Keratinocyte (primary cell): Measurements from ENCODE around the gene RBM4. TPM values are rescaled to one million over a fixed set of nuclear protein-coding genes. Genes with fewer than 3 reads are reported as not detected.

Experiments
- DNase-seq: peaks from one replicate; pipeline ENCODE4 v3.0.0-alpha.2; 2011; ENCODE audit warnings: low read depth, missing footprints, low spot score
- FAIRE-seq: peaks from 2 replicates; lab custom pipeline; 2011; peaks lifted over from hg19 to GRCh38; lab: Jason Lieb, UNC
- H2AFZ ChIP-seq: 2 replicates; pipeline ENCODE4 v1.6.0; 2012; ENCODE audit warnings: low read length, control low read depth, inconsistent platforms; ENCODE audit not compliant: control insufficient read depth
- H3K27ac ChIP-seq: 2 replicates; pipeline ENCODE4 v1.5.1; 2011; ENCODE audit warnings: low read length; ENCODE audit not compliant: control insufficient read depth, insufficient read depth
- H3K27me3 ChIP-seq: 3 replicates; pipeline ENCODE4 v1.6.0; 2011; ENCODE audit warnings: low read length; ENCODE audit not compliant: control insufficient read depth, insufficient read depth; ENCODE audit errors: extremely low read depth
- H3K36me3 ChIP-seq, 2 experiments: 2 replicates in 1 of 2; 3 replicates in 1 of 2; pipeline ENCODE4 v1.5.1; 2011; ENCODE audit warnings: low read length in 2 of 2, mild to moderate bottlenecking in 1 of 2; ENCODE audit not compliant: control insufficient read depth in 2 of 2, insufficient read depth in 2 of 2; ENCODE audit errors: extremely low read depth in 1 of 2
- H3K4me1 ChIP-seq: 3 replicates; pipeline ENCODE4 v1.5.1; 2011; ENCODE audit warnings: low read length; ENCODE audit not compliant: control insufficient read depth, insufficient read depth; ENCODE audit errors: extremely low read depth
- H3K4me2 ChIP-seq: 3 replicates; pipeline ENCODE4 v1.6.0; 2011; ENCODE audit warnings: low read depth, low read length; ENCODE audit not compliant: control insufficient read depth, insufficient read depth; ENCODE audit errors: extremely low read depth
- H3K4me3 ChIP-seq, 3 experiments: fragments of 200-600 bp in 1 of 3; sonication (generic) in 1 of 3; 2 replicates in 2 of 3; 3 replicates in 1 of 3; pipeline ENCODE4 v1.5.1; 2011 to 2016; ENCODE audit warnings: low read length in 3 of 3, mild to moderate bottlenecking in 3 of 3, control low read depth in 2 of 3, inconsistent platforms in 1 of 3, low read depth in 1 of 3, mixed read lengths in 1 of 3, mixed run types in 1 of 3, moderate library complexity in 1 of 3; ENCODE audit not compliant: control insufficient read depth in 2 of 3, insufficient read depth in 2 of 3; ENCODE audit errors: extremely low read depth in 1 of 3
- H3K79me2 ChIP-seq: 2 replicates; pipeline ENCODE4 v1.6.0; 2012; ENCODE audit warnings: low read length; ENCODE audit not compliant: control insufficient read depth, insufficient read depth
- H3K9ac ChIP-seq: 3 replicates; pipeline ENCODE4 v1.6.0; 2011; ENCODE audit warnings: low read length; ENCODE audit not compliant: control insufficient read depth, insufficient read depth; ENCODE audit errors: extremely low read depth
- H3K9me1 ChIP-seq: 3 replicates; pipeline ENCODE4 v1.6.0; 2011; ENCODE audit warnings: low read length; ENCODE audit not compliant: control insufficient read depth, insufficient read depth; ENCODE audit errors: extremely low read depth
- H3K9me3 ChIP-seq: 2 replicates; pipeline ENCODE4 v1.5.1; 2012; ENCODE audit warnings: low read depth, low read length; ENCODE audit not compliant: control insufficient read depth
- H4K20me1 ChIP-seq: 3 replicates; pipeline ENCODE4 v1.6.0; 2011; ENCODE audit warnings: low read length; ENCODE audit not compliant: control insufficient read depth, insufficient read depth; ENCODE audit errors: extremely low read depth
- CTCF ChIP-seq, 3 experiments: IDR thresholded peaks in 1 of 3; conservative IDR thresholded peaks in 1 of 3; optimal IDR thresholded peaks in 1 of 3; 2 replicates in 2 of 3; 3 replicates in 1 of 3; pipeline versions ENCODE3 to v1.5.1; 2011; ENCODE audit warnings: low read length in 3 of 3, mild to moderate bottlenecking in 3 of 3, moderate library complexity in 2 of 3, control low read depth in 1 of 3, inconsistent platforms in 1 of 3; ENCODE audit not compliant: insufficient read depth in 2 of 3; ENCODE audit errors: extremely low read depth in 1 of 3
- EZH2 ChIP-seq: IDR thresholded peaks from one replicate; pipeline ENCODE4 v1.6.1; 2012; ENCODE audit warnings: inconsistent platforms, mild to moderate bottlenecking, low read length, moderate library complexity
- dilution Hi-C: fragments of 300-500 bp; cut with MboI; formaldehyde crosslinking; loops from one replicate; pipeline ENCODE4 v1.7.0; 2020; ENCODE audit warnings: low sequenced_read_pairs; ENCODE audit not compliant: extremely low pct_ligation_motif_present
- polyA plus RNA-seq, 5 experiments: library from polyadenylated mRNA; depleted of rRNA in 3 of 5; stranded (reverse) in 3 of 5; stranded (forward) in 1 of 5; unstranded in 1 of 5; fragments of >200 nt; gene quantifications; 1 replicate in 1 of 5; 2 replicates in 3 of 5; 3 replicates in 1 of 5; pipeline versions ENCODE4 v1.2.1 to v1.2.3, GENCODE V29; 2011 to 2012; ENCODE audit warnings: missing spikeins in 2 of 5, low read depth in 1 of 5, low replicate concordance in 1 of 5

The RBM4 gene
- polyA plus RNA-seq, 1 donor (not counting 4 experiments of a cell fraction or from before 2014, with no cell fraction given) = 190 TPM

- Histone ChIP-seq H3K79me2 (no peaks in the 10 kb centered on the region), H3K27me3 (no peaks in the 10 kb centered on the region), H3K9me3 (no peaks in the 10 kb centered on the region), H3K36me3 (peaks cover 14 to 15% of the 10 kb centered on the region in 2 experiments), H2AFZ (peak overlapping the region; percentile 86), H3K27ac (peak overlapping the region; percentile 92), H3K4me3 (peak overlapping the region in 2 of 3 experiments; percentile 45 to 63), H3K4me2 (peak overlapping the region; percentile 90), H3K9ac (peak overlapping the region; percentile 83), H3K4me1 (peaks cover 26% of the 10 kb centered on the region), H4K20me1 (no peaks in the 10 kb centered on the region), H3K9me1 (no peaks in the 10 kb centered on the region)
- DNase-seq (peak; percentile 76), FAIRE-seq (no peak)
- dilution Hi-C loops = loop anchor here (25.0 kb wide), 1 partner anchor 100 kb away; no protein-coding TSS in a partner anchor
- TF ChIP-seq EZH2 (no peak), CTCF (optimal IDR thresholded peaks at IDR 0.05 in 1 of 3, IDR thresholded peaks at IDR 0.05 in 1 of 3, conservative IDR thresholded peaks at IDR 0.05 in 1 of 3; ENCODE audit: extremely low read depth in 1 of 3, insufficient read depth in 2 of 3, low read length in 3 of 3) (no peak)
Measured at GRCh38 chr11:66686801-66687750, 48.6 kb downstream of the RBM4 start.

- TF ChIP-seq EZH2 = no peak
- no peak for TF ChIP-seq CTCF (optimal IDR thresholded peaks at IDR 0.05 in 1 of 3, IDR thresholded peaks at IDR 0.05 in 1 of 3, conservative IDR thresholded peaks at IDR 0.05 in 1 of 3; ENCODE audit: extremely low read depth in 1 of 3, insufficient read depth in 2 of 3, low read length in 3 of 3)
- Histone ChIP-seq H2AFZ (no peak overlapping the region), H3K36me3 (peaks cover 15 to 17% of the 10 kb centered on the region in 2 experiments), H3K4me2 (no peak overlapping the region), H3K4me1 (peaks cover 26% of the 10 kb centered on the region), H3K27ac (no peak overlapping the region), H3K9me1 (no peaks in the 10 kb centered on the region), H4K20me1 (no peaks in the 10 kb centered on the region), H3K9ac (no peak overlapping the region), H3K4me3 (no peak overlapping the region), H3K27me3 (no peaks in the 10 kb centered on the region), H3K9me3 (no peaks in the 10 kb centered on the region), H3K79me2 (no peaks in the 10 kb centered on the region)
- dilution Hi-C loops = loop anchor here (25.0 kb wide), 1 partner anchor 99 kb away; no protein-coding TSS in a partner anchor
- no peak for DNase-seq
- no peak for FAIRE-seq
Measured at GRCh38 chr11:66687831-66688281, 49.4 kb downstream of the RBM4 start.
